Measurements from ENCODE around the gene DSG4.

DSG4 gene

GRCh38 chr18:31450409-31450808 is 73.8 kb downstream of the DSG4 start:
- no peak for TF ChIP-seq CTCF (IDR thresholded peaks at IDR 0.05)

GRCh38 chr18:31451625-31452024 is 75.0 kb downstream of the DSG4 start:
- no peak for TF ChIP-seq CTCF (IDR thresholded peaks at IDR 0.05)

- no peak for TF ChIP-seq CTCF (IDR thresholded peaks at IDR 0.05)
Observed at GRCh38 chr18:31454066-31454708, 77.6 kb downstream of the DSG4 start.

Measured in LNCAP (cell line).